Measurements from ENCODE around the gene MRPS15.

- TF ChIP-seq POLR2AphosphoS5 (IDR thresholded peaks at IDR 0.05; ENCODE audit: low read depth, low read length) (peak; percentile 88), POLR2A (IDR thresholded peaks at IDR 0.05; ENCODE audit: borderline replicate concordance, extremely low read depth, insufficient read depth, insufficient read length) (peak; percentile 60)
These were observed 13.8 kb downstream of the MRPS15 start, which contains the start of gene OSCP1 for GRCh38 chr1:36450270-36450918.

Measured in HCT116 (cell line).